GM20431 (cell line): ENCODE results near the gene USP12.

ENCODE experiments used
- in situ Hi-C: fragments of 300-500 bp; cut with MseI, MboI; formaldehyde crosslinking; loops from one replicate; pipeline ENCODE4 v1.15.0; 2020; ENCODE audit warnings: low sequenced_read_pairs; ENCODE audit not compliant: unreplicated experiment

The USP12 gene

DNA sequence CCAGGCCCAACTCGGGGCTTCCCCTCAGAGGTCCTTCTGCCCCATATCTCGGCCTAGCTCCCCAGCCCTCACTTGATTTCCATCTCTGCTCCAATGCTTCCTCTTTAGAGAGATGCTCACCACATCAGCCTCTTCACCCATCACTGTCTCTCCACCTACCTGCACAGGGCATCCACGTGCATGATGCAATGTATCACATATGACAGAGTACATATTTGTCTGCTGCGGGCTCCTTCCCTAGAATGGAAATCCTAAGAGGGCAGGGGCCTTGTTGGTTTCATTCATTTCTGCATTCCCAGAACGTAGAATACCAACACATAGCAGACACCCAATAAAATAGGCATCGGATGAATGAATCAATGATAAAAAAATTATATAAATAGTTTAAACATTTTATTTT is 130.3 kb downstream of the USP12 start:
- in situ Hi-C loops: no loop called here

DNA sequence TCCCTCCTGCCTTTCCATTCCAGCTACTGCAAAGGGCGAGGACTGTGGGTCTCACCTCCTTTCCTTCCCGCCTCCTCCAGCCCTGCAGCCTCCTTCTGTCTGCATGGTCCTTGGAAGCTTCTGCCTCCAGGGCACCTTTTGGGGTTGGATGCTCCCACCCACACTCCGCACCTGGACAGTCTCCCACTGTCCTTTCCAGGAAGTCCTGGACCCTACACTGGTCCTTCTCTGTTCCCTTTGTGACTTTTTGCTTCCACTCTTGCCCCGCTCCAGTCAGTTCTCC is 130.8 kb downstream of the USP12 start:
- in situ Hi-C loops: no loop called here

DNA sequence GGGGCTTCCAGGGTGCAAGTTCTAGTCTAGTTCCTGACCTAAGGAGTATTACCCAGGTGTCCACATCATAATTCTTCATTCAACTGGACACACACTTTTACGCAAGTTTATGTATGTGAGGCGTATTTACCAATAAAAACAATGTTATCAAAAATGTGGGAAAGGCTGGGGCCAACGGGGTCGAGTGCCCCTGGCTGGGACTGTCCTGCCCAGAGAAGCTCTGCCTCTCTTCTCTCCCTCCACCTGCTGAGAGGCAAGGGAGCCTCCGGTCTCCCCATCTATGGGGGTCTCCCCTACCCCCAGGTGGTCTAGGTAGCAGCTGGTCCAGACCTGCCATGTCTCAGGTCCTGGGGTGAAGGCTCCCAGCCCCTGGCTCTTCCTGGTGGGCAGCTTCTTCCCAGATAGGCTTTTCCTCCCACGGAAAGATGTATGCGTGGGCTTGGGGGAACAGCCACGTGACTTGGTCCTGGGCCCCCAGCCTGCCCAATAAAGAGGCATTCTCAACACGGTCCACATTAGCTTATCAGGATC is 132.4 kb downstream of the USP12 start:
- in situ Hi-C loops: no loop called here

DNA sequence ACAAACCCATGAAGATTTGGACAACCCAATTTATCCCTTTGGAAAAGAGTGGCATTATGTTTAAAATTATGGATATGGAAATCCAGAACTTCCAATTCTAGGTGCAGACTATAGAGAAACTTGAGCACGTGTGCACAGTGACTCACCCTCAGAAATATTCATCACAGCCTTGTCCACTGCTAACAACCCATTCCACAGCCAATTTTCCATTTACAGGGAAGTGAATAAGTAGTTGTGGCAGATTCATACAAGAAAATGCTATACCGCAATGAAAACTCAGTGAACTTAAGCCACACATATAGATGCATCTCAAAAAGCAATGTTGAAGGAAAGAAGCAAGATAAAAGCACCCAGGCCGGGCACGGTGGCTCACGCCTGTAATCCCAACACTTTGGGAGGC is 133.3 kb downstream of the USP12 start:
- in situ Hi-C loops: no loop called here

DNA sequence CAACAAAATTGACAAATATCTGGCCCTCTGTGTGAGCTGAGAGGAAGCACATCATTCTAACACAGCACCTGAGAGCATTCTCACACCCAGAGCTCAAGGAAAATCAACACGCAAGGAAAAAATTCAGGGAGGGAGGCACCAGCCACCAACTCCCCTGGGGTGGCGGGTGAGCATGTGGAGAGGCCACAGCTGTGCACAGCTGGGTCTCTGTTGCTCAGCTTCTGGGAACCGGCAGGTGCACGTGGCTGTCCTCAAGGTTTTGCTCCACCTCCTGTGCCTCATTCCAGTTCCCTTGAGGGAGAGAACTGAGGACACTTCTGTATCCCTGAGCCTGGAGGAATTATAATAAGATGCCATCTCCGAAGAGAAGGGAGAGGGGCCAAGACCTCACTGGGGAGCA is 134.0 kb downstream of the USP12 start:
- in situ Hi-C loops: no loop called here

DNA sequence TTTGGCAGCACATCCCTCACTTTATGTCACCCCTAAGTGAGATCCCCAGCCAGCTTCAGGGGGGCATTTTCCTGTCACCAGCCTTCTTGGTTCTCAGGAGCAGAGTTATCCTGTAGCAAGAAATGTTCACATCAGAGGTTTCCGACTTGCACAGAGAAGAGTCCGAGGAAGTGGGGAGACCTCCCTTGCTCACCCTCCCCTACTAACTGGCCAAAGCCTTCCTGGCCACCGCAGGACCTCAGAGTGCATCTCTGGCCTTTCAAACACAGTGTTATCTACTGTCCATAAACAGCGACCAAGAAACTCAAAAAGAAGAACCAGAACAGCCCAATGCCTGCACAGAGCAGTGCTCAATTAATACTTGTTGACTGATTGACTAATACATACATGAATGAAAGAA is 134.4 kb downstream of the USP12 start:
- in situ Hi-C loops: no loop called here

DNA sequence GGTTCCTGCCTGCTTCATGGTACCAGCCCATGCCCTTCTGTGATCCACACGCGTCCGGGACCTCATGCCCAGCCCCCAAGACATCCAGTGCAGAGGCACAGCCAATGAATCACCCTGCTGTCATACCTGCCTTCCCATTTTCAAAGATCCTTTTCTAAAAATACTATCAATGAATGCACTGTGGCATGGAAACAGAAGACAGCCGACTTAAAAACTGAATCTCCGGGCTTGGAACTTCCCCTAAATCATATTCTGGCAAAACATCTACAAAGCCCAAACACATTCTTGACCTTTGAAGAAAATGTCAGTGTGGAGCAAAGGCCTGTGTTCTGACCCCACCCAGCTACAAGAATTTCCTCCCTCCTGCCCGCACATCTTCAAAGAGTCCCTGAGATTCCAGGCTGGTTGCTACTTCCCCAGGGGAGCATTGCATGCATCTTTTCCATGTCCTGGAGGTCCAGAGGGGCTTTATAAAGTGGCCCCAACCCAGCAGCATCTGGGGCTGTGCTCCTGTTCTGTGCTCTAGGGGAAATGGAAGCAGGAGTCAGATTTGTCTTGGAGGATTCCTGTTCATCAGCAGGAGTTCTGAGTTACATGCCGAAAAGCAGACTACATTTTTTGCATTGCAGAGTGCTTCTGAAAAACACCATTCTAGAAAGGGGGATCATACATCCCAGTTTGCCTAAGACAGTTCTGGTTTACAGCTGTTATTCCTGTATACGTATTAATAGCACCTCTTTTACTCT is 135.2 kb downstream of the USP12 start:
- in situ Hi-C loops: no loop called here

DNA sequence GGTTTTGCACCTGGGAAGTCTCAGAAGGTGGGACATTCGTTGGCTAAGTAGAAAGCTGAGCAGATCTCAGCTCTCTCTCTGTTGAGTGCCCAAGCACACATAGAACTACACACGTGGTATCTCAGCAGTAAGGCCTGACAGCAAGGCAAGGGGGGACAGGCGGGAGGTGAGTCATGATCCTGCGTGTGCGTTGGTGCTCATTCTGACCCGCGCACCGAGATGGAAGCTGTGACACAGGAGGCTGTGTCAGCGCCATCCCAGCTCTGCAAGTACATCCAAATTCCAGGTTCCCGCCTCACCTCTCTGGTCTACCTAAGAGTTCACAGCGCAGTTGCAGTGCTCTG is 135.7 kb downstream of the USP12 start:
- in situ Hi-C loops: no loop called here

DNA sequence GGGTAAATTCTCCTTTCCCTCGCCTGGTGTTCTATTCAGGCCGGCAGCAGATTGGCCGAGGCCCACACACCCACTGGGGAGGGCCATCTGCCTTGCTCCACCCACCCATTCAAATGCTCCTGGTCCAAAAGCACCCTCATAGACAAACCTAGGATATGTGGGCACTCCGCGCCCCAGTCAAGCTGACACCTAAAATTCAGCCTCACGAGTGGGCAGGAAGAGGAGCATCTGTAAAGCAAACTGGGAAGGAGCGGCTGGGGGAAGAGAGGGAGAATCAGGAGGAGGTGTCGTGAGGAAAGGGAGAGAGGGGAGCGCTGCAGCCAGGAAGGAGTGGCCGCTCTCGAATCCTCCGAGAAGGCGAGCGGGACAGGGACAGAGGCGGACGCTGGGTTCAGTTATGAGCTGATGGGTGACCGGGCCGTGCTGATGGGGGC is 136.9 kb downstream of the USP12 start:
- in situ Hi-C loops: no loop called here

DNA sequence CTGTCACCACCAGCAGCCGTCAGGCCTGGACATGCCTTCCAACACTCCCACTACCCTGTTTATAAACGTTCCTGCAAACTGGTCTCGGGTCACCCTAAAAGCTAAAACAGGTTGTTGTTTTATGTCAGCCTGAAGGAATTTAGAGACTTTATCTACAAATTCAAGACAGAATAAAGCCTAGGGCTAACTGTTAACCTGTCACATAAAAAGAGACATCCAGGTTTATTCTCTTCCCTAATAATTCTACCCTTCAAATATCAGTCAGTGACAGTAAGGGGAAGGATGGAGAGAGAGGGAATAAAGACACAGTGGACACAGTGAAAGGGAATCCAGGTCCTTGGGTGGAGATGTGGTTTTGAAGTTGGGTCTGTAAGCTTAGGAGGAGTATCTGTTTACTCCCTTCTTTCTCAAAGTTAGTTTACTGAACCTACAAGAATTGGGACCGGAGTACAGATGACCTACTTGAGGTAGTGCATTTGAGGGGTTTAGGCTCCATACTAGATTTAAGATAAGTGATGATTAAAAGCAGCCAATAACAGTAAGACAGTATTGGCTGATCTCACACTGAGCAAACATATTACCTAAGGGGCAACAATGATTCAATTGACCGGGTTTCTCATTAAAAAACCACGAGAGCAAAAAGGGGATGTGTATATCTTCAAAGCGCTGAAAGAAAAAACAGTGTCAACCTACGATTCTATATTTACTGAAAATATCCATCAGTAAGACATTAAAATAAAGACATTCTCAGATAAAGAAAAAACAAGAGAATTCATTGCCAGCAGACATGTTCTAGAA is 142.7 kb downstream of the USP12 start:
- in situ Hi-C loops: no loop called here

DNA sequence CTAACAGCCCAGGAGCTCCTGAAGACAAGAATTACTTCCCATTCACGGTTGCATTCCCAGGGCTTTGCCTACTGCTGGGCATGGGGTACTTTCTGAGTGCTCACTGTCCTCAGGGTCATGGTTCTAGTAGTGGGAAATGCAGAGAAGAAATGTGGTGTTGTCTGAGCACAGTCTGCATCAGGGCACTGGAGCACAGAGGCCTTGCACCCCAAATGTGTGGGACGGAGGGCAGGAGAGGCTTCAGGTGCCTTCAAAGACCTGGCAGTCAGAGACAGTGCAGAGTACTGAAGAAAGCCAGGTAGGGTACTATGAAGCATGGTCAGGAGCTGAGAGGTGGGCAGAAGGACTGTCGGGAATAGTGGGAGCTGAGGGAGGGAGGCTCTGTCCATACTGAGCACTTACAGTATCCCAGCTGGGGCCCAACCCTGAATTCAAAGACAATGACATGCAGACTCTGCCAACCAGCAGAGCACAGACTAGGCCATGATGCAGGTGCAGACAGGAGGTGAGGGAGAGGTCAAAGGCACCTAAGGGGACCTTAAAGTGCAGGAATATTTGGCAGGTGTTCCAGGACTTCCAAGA is 144.4 kb downstream of the USP12 start:
- in situ Hi-C loops: no loop called here

DNA sequence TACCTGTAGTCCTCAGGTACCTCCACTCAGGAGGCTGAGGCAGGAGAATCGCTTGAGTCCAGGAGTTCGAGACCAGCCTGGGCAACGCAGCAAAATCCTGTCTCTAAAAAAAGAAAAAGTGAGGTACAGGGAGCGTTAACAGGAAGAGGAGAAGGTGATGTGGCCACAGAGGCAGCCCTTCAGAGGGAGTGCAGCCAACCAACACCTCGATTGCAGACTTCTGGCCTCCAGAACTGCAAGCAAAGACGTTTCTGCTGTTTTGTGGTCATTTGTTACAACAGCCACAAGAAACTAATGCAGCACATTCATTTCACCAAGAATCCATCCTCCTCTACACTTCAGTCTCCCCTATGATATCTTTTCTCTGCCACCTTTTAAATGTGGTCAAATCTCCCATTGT is 145.2 kb downstream of the USP12 start:
- in situ Hi-C loops: no loop called here

DNA sequence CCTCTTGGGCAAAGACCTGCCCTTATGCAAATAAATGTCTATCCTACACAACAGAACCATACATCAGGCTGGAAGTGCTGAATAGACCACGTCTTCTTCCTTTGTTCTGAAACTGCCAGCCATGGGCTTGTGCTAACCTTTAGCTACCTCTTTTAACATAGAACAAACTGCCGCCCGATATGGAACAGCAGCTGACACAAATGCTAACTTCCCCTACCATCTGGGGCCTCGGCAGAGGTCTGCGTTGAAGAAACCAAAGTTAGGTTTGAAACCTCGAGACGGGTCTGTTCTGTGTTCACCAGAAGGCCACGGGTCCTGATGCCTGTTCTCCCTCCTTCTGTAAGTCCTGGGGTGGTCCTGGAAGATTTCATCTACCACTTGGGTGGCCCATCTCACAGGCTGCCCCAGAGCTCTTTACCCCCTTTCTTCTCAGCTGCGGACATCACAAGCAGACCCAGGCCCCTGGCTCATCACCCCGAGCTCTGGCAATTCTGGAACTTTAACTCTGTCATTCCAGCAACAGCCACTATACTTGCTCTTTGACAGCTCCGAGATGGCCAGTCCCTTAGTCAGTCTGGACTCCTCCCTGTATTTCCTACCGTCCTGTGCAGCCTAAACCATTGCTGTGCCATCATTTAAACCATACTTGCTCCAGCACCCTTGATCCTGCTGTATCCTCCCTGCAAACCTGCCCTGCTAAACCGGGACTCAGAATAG is 146.7 kb downstream of the USP12 start:
- in situ Hi-C loops: no loop called here

DNA sequence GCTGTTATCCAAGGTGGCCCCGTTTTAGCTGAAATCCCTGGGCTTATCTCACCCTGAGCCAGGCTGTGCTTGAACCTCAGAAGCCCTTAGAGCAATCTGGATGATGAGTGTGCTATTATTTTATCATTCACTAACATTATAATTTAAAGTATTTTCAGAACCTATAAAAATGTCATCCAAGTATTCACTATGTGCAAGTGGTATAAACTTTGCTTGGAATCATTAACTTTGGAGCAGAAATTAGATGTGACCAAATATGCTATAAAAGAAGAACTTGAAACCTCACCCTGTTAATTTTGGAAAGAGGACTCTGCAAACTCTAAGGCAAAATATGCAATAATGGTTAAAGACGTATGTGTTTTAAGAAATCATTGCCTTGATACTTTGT is 147.5 kb downstream of the USP12 start:
- in situ Hi-C loops: no loop called here

DNA sequence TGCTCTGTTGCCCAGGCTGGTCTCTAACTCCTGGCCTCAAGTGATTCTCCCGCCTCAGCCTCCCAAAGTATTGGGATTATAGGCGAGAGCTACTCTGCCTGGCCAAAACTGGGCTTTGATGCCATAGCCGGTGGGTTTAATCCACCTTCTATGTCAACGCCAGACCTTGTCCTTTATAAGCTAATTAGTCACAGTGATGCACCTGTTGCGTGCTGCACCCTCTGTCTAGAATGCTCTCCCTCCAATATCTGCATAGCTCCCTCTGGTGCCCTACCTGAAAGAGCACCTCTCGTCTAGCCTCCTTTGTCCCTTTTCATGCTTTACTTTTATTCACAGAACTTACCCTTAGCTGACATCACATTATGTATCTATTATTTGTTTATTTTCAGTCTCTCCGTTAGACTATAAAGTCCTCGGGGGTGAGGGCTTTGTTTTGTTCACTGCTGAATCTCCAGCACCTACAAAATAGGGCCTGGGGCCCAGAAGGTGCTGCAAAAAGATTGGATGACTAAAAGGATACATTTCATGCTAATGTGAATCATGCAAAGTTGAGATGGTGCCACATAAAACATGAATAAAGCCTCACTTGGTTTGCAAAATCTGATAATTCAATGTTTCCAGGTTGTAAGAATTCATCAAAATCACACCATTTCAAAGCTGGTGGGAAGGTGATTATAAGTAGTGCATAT is 148.1 kb downstream of the USP12 start:
- in situ Hi-C loops: no loop called here

DNA sequence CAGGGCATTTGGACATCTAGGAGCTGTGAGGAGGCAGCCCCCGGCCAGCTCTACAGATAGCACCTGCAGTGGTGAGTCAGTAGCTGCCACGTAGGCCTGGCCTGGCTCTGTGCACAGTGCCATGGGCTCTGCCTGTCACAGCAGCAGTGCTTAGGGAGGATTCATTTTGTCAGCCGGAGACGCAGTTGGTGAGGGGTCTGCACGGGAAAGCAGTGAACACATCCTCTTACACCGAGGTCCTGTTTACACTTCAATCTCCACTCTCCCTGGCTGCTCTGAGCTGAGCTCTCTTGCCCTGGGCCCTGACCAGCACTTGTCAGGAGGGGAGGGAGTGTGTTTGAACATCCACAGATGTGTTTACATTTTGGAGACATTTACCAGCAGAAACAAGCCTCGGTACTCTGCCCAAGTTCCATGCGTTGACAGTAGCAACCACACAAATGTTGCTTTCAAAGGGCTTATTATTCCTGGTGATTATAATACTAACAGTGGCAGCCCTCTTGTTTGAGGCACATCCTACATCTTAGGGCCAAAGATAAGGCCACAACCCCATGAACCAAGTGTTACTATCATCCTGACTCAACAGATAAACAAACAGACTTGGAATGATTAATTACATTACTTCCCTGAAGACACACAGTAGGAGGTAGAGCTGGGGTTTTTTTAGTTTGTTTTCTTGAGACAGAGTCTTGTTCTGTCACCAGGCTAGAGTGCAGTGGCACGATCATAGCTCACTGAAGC is 148.9 kb downstream of the USP12 start:
- in situ Hi-C loops: no loop called here

DNA sequence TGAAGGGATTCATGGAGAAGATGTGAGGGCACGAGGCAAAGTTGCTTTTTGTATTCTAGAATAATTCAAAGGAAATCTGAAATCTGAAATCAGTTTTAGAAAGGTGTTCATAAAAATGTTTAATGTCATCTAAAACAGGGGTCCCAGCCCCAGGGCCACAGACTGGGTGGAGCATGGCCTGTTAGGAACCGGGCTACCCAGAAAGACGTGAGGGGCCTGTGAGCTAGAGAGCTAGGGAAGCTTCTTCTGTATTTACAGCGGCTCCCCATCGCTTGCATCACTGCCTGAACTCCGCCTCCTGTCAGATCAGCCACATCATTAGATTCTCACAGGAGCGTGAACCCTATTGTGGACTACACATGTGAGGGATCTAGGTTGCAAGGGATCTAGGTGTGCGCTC is 151.2 kb downstream of the USP12 start:
- in situ Hi-C loops: no loop called here

DNA sequence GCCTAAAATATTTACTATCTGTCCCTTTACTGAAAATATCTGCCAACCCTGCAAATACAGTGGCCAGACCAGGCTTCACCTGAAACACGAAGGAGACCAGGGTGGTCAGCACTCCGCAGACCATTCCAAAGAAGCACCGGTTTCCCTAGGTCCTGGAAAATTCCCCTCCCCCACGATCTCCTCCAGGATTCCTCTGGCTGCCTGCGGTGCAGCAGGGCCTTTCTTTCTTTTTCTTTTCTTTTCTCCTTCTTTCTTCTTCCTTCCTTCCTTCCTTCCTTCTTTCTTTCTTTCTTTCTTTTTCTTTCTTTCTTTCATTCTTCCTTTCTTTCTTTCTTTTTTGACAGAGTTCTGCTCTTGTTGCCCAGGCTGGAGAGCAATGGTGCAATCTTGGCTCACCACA is 152.7 kb downstream of the USP12 start:
- in situ Hi-C loops: no loop called here

DNA sequence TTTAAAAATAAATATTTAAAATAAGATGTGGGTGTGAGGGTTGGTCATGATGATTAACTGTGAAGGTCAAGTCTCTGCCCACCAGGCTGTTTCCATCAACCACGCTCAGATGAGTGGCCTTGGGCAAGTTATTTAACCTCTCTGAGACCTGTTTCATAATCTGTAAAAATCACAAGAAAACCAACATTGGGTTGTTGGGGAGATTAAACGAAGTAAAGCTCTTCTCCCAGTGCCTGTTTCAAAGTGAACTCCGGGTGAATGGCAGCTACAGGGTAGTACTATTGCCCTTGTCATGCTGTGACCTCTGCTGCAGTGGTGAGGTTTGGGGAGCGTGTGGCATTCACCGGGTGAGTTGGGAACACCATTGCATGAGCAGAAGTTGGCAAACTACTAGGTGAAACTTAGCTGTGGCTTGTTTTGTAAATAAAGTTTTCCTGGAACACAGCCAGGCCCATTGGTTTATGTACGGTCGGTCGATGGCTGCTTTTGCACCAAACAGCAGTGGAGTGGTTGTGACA is 153.2 kb downstream of the USP12 start:
- in situ Hi-C loops: no loop called here
